ENCODE results near the gene C2orf72. TPM values are rescaled to one million over a fixed set of nuclear protein-coding genes. Genes with fewer than 3 reads are reported as not detected.
A peak's percentile ranks its signal among the peaks of the same experiment; 100 is the strongest.

The C2orf72 gene
- total and polyA plus RNA-seq, 8 donors: 3.3 to 41.4 (median 7.3) TPM; not detected in 1

GRCh38 chr2:231069379-231070054 is 32.2 kb downstream of the C2orf72 start:
- Histone ChIP-seq H3K27ac (peak overlapping the region in 1 of 5 donors; percentile 16), H3K27me3 (no peaks in the 10 kb centered on the region), H3K4me3 (no peak overlapping the region), H3K36me3 (peaks cover 33 to 97% (median 92%) of the 10 kb centered on the region in 4 donors), H3K9me3 (no peaks in the 10 kb centered on the region), H3K4me1 (peaks cover 0 to 15% (median 0%) of the 10 kb centered on the region in 4 donors)
- TF ChIP-seq POLR2A (IDR thresholded peaks at IDR 0.05): no peak
- TF ChIP-seq POLR2AphosphoS5 (IDR thresholded peaks at IDR 0.05): no peak
- no peak for TF ChIP-seq EP300 (IDR thresholded peaks at IDR 0.05)
- TF ChIP-seq CTCF (IDR thresholded peaks at IDR 0.05): no peak
- no peak for DNase-seq
- intact Hi-C loops (cut with DNase I; ENCODE audit: low total_unique reads): no loop called here
- 76 to 92% (median 85%) methylated on average over 1 of the region's 1 CpG for WGBS, 5 donors

- Histone ChIP-seq H3K9me3 (no peaks in the 10 kb centered on the region), H3K4me1 (no peaks in the 10 kb centered on the region), H3K27ac (no peak overlapping the region), H3K27me3 (no peaks in the 10 kb centered on the region), H3K4me3 (no peak overlapping the region), H3K36me3 (peaks cover 76 to 100% (median 100%) of the 10 kb centered on the region in 4 donors)
- 86 to 97% (median 91%) methylated on average over 1 of the region's 1 CpG for WGBS, 5 donors
- intact Hi-C loops (cut with DNase I; ENCODE audit: low total_unique reads): no loop called here
- TF ChIP-seq POLR2AphosphoS5 (IDR thresholded peaks at IDR 0.05) (no peak), EP300 (IDR thresholded peaks at IDR 0.05) (no peak), POLR2A (IDR thresholded peaks at IDR 0.05) (no peak), CTCF (IDR thresholded peaks at IDR 0.05) (no peak)
- DNase-seq: no peak
Observed at GRCh38 chr2:231084565-231084964, 47.2 kb downstream of the C2orf72 start.

- Histone ChIP-seq H3K4me3 (no peak overlapping the region), H3K27me3 (no peaks in the 10 kb centered on the region), H3K27ac (no peak overlapping the region), H3K9me3 (no peaks in the 10 kb centered on the region), H3K36me3 (peaks cover 40 to 96% (median 91%) of the 10 kb centered on the region in 4 donors), H3K4me1 (peaks cover 0 to 7% (median 0%) of the 10 kb centered on the region in 4 donors)
- no peak for DNase-seq
- WGBS, 5 donors: 35 to 64% (median 38%) methylated on average over 4 of the region's 4 CpGs
- TF ChIP-seq POLR2AphosphoS5 (IDR thresholded peaks at IDR 0.05) (no peak), EP300 (IDR thresholded peaks at IDR 0.05) (no peak), POLR2A (IDR thresholded peaks at IDR 0.05) (no peak), CTCF (IDR thresholded peaks at IDR 0.05) (no peak)
- intact Hi-C loops (cut with DNase I; ENCODE audit: low total_unique reads): no loop called here
Observed at GRCh38 chr2:231088754-231089153, 51.4 kb downstream of the C2orf72 start.

GRCh38 chr2:231093933-231094332 is 56.6 kb downstream of the C2orf72 start:
- Histone ChIP-seq H3K4me1 (peaks cover 0 to 18% (median 3%) of the 10 kb centered on the region in 4 donors), H3K36me3 (peaks cover 13 to 89% (median 69%) of the 10 kb centered on the region in 4 donors), H3K9me3 (peaks cover 0 to 8% (median 5%) of the 10 kb centered on the region in 4 donors), H3K27ac (no peak overlapping the region), H3K4me3 (no peak overlapping the region), H3K27me3 (no peaks in the 10 kb centered on the region)
- no peak for DNase-seq
- TF ChIP-seq POLR2AphosphoS5 (IDR thresholded peaks at IDR 0.05) (no peak), EP300 (IDR thresholded peaks at IDR 0.05) (no peak), POLR2A (IDR thresholded peaks at IDR 0.05) (no peak), CTCF (IDR thresholded peaks at IDR 0.05) (no peak)
- intact Hi-C loops (cut with DNase I; ENCODE audit: low total_unique reads): no loop called here
- WGBS, 5 donors: 46 to 85% (median 62%) methylated on average over 5 of the region's 5 CpGs

Measured in stomach (tissue), 9 donors.